Activated B cell treated with CpG ODN at 0.5 μM for 24 hours (primary cell): Measurements from ENCODE around the gene ZNF592. TPM values are rescaled to one million over a fixed set of nuclear protein-coding genes. Genes with fewer than 3 reads are reported as not detected.

Experiments
- ATAC-seq: fragments of 200-7000 bp; cut with Tn5 transposase; one replicate; pipeline ENCODE4 v1.10.0; 2021; ENCODE audit warnings: low read depth, mild to moderate bottlenecking, moderate library complexity
- CTCF ChIA-PET: fragments of 350-600 bp; sonication (Branson Sonifier 250); formaldehyde crosslinking; loops from one replicate; lab custom pipeline; 2021; ENCODE audit warnings: antibody characterized with exemption; lab: Charles Lee
- POLR2A ChIA-PET: fragments of 350-600 bp; sonication (Branson Sonifier 250); formaldehyde crosslinking; loops from one replicate; lab custom pipeline; 2021; ENCODE audit warnings: antibody characterized with exemption; lab: Charles Lee
- DNase-seq: peaks from one replicate; pipeline ENCODE4 v3.0.0; 2022
- H3K27ac Mint-ChIP-seq: one replicate; pipeline ENCODE4 v1.8.0; 2020; ENCODE audit warnings: mixed read lengths
- H3K27me3 Mint-ChIP-seq: one replicate; pipeline ENCODE4 v1.8.0; 2021; ENCODE audit warnings: mixed read lengths
- H3K36me3 Mint-ChIP-seq: one replicate; pipeline ENCODE4 v1.8.0; 2021; ENCODE audit warnings: low read depth, mixed read lengths
- H3K4me1 Mint-ChIP-seq: one replicate; pipeline ENCODE4 v1.8.0; 2021; ENCODE audit warnings: mixed read lengths
- H3K4me3 Mint-ChIP-seq: one replicate; pipeline ENCODE4 v1.8.0; 2020; ENCODE audit warnings: mild to moderate bottlenecking, mixed read lengths
- H3K9me3 Mint-ChIP-seq: one replicate; pipeline ENCODE4 v1.8.0; 2020; ENCODE audit warnings: mixed read lengths
- CTCF ChIP-seq: fragments of 200-600 bp; IDR thresholded peaks from one replicate; pipeline ENCODE4 v1.8.0; 2022; ENCODE audit warnings: antibody characterized with exemption, mild to moderate bottlenecking
- intact Hi-C: fragments of 100-400 bp; cut with micrococcal nuclease; formaldehyde crosslinking; loops from one replicate; pipeline ENCODE4 v1.15.1; 2024
- total RNA-seq: library from RNA; stranded (reverse); gene quantifications from 2 replicates; pipeline ENCODE4 v1.2.3, GENCODE V29; 2022

Gene ZNF592
- total RNA-seq, 1 donor from 2014 or later, result 44.3 TPM

GRCh38 chr15:84765675-84766074 lies 17.3 kb downstream of the ZNF592 start:
- ChIA-PET CTCF (no interaction called here), POLR2A (no interaction called here)
- TF ChIP-seq CTCF, result no peak
- Mint-ChIP-seq H3K9me3 (no peaks in the 10 kb centered on the region), H3K4me1 (peaks cover 10% of the 10 kb centered on the region), H3K27me3 (no peaks in the 10 kb centered on the region), H3K4me3 (no peak overlapping the region), H3K27ac (no peak overlapping the region), H3K36me3 (peaks cover 57% of the 10 kb centered on the region)
- ATAC-seq (no peak), DNase-seq (no peak)
- intact Hi-C loops, result no loop called here

- ATAC-seq, result no peak
- H3K9me3 Mint-ChIP-seq, result no peaks in the 10 kb centered on the region
- POLR2A ChIA-PET, result interaction anchor here (0.6 to 1.5 kb wide), 2 partner anchors 9 to 50 kb away, joined by 4 to 10 read pairs; no protein-coding TSS in a partner anchor
- TF ChIP-seq CTCF, result no peak
- H3K4me3 Mint-ChIP-seq, result no peak overlapping the region
- intact Hi-C loops, result no loop called here
- peaks cover 66% of the 10 kb centered on the region for H3K36me3 Mint-ChIP-seq
- CTCF ChIA-PET, result no interaction called here
- peak overlapping the region; percentile 46 for H3K27ac Mint-ChIP-seq
- H3K4me1 Mint-ChIP-seq, result peaks cover 14% of the 10 kb centered on the region
- no peaks in the 10 kb centered on the region for H3K27me3 Mint-ChIP-seq
- DNase-seq, result no peak
Observed at GRCh38 chr15:84766461-84767035, 18.2 kb downstream of the ZNF592 start.

GRCh38 chr15:84772031-84772430 lies 23.6 kb downstream of the ZNF592 start:
- peaks cover 38% of the 10 kb centered on the region for H3K4me1 Mint-ChIP-seq
- CTCF ChIA-PET, result no interaction called here
- intact Hi-C loops, result no loop called here
- DNase-seq (no peak), ATAC-seq (no peak)
- H3K4me3 Mint-ChIP-seq, result no peak overlapping the region
- no peaks in the 10 kb centered on the region for H3K9me3 Mint-ChIP-seq
- H3K27ac Mint-ChIP-seq, result peak overlapping the region; percentile 50
- no peak for TF ChIP-seq CTCF
- no peaks in the 10 kb centered on the region for H3K27me3 Mint-ChIP-seq
- H3K36me3 Mint-ChIP-seq, result peaks cover 69% of the 10 kb centered on the region
- POLR2A ChIA-PET, result interaction anchor here (2.6 kb wide), 1 partner anchor 56 kb away, joined by 14 read pairs; the partner anchor contains the start of gene SEC11A

- Mint-ChIP-seq H3K36me3 (peaks cover 65% of the 10 kb centered on the region), H3K27ac (peak overlapping the region; percentile 50), H3K9me3 (no peaks in the 10 kb centered on the region), H3K27me3 (no peaks in the 10 kb centered on the region), H3K4me3 (no peak overlapping the region), H3K4me1 (peaks cover 38% of the 10 kb centered on the region)
- TF ChIP-seq CTCF, result no peak
- POLR2A ChIA-PET, result interaction anchor here (2.6 kb wide), 1 partner anchor 56 kb away, joined by 14 read pairs; the partner anchor contains the start of gene SEC11A
- intact Hi-C loops, result no loop called here
- CTCF ChIA-PET, result no interaction called here
- ATAC-seq (no peak), DNase-seq (no peak)
Observed at GRCh38 chr15:84772467-84772866, 24.1 kb downstream of the ZNF592 start.

GRCh38 chr15:84773716-84774115 lies 25.3 kb downstream of the ZNF592 start:
- Mint-ChIP-seq H3K4me3 (peak overlapping the region; percentile 2), H3K27ac (peak overlapping the region; percentile 35), H3K27me3 (no peaks in the 10 kb centered on the region), H3K4me1 (peaks cover 40% of the 10 kb centered on the region), H3K9me3 (no peaks in the 10 kb centered on the region), H3K36me3 (peaks cover 62% of the 10 kb centered on the region)
- intact Hi-C loops, result no loop called here
- ChIA-PET CTCF (interaction anchor here (1.1 kb wide), 2 partner anchors 71 to 105 kb away, joined by 3 read pairs; no protein-coding TSS in a partner anchor), POLR2A (interaction anchor here (2.6 kb wide), 1 partner anchor 57 kb away, joined by 14 read pairs; the partner anchor contains the start of gene SEC11A)
- peak; percentile 78 for ATAC-seq
- DNase-seq, result no peak
- no peak for TF ChIP-seq CTCF
